ENCODE data around the gene ADGRG4. TPM values are rescaled to one million over a fixed set of nuclear protein-coding genes. Genes with fewer than 3 reads are reported as not detected.

ADGRG4 gene
- total RNA-seq, 2 donors from 2014 or later, result 0.23 TPM; not detected in 1

GRCh38 chrX:136421338-136421737, 120.6 kb downstream of the ADGRG4 start:
- Histone ChIP-seq H3K27ac (no peak overlapping the region), H3K9me3 (no peaks in the 10 kb centered on the region), H3K4me1 (replicated peaks) (no peaks in the 10 kb centered on the region), H3K27me3 (replicated peaks; ENCODE audit: insufficient read depth) (no peaks in the 10 kb centered on the region), H3K4me3 (no peak overlapping the region), H3K36me3 (no peaks in the 10 kb centered on the region)
- intact Hi-C loops (cut with DNase I), result no loop called here
- TF ChIP-seq POLR2AphosphoS5 (IDR thresholded peaks at IDR 0.05) (no peak), CTCF (IDR thresholded peaks at IDR 0.05) (no peak), POLR2A (IDR thresholded peaks at IDR 0.05) (no peak)
- no peak for DNase-seq (ENCODE audit: low spot score)
- 82% methylated on average over 10 of the region's 14 CpGs for WGBS

- H3K27ac ChIP-seq, result no peak overlapping the region
- WGBS, result 59% methylated on average over 2 of the region's 2 CpGs
- no peak for TF ChIP-seq POLR2A (IDR thresholded peaks at IDR 0.05)
- TF ChIP-seq CTCF (IDR thresholded peaks at IDR 0.05), result no peak
- no peak for TF ChIP-seq POLR2AphosphoS5 (IDR thresholded peaks at IDR 0.05)
- H3K27me3 ChIP-seq (replicated peaks; ENCODE audit: insufficient read depth), result no peaks in the 10 kb centered on the region
- no peak for DNase-seq (ENCODE audit: low spot score)
- H3K4me3 ChIP-seq, result no peak overlapping the region
- H3K9me3 ChIP-seq, result no peaks in the 10 kb centered on the region
- intact Hi-C loops (cut with DNase I), result no loop called here
- no peaks in the 10 kb centered on the region for H3K36me3 ChIP-seq
- H3K4me1 ChIP-seq (replicated peaks), result no peaks in the 10 kb centered on the region
Measured at GRCh38 chrX:136423724-136424123, 123.0 kb downstream of the ADGRG4 start.

- no peaks in the 10 kb centered on the region for H3K36me3 ChIP-seq
- no peaks in the 10 kb centered on the region for H3K9me3 ChIP-seq
- no peaks in the 10 kb centered on the region for H3K4me1 ChIP-seq (replicated peaks)
- H3K27me3 ChIP-seq (replicated peaks; ENCODE audit: insufficient read depth), result no peaks in the 10 kb centered on the region
- no peak overlapping the region for H3K27ac ChIP-seq
- DNase-seq (ENCODE audit: low spot score), result no peak
- no peak overlapping the region for H3K4me3 ChIP-seq
- WGBS, result 39% methylated on average over 2 of the region's 2 CpGs
- intact Hi-C loops (cut with DNase I), result no loop called here
- TF ChIP-seq POLR2A (IDR thresholded peaks at IDR 0.05), result no peak
- no peak for TF ChIP-seq POLR2AphosphoS5 (IDR thresholded peaks at IDR 0.05)
- no peak for TF ChIP-seq CTCF (IDR thresholded peaks at IDR 0.05)
Measured at GRCh38 chrX:136425996-136426395, 125.2 kb downstream of the ADGRG4 start.

GRCh38 chrX:136431625-136432024, 130.9 kb downstream of the ADGRG4 start:
- intact Hi-C loops (cut with DNase I), result no loop called here
- H3K4me3 ChIP-seq, result no peak overlapping the region
- H3K27ac ChIP-seq, result no peak overlapping the region
- H3K9me3 ChIP-seq, result no peaks in the 10 kb centered on the region
- no peaks in the 10 kb centered on the region for H3K36me3 ChIP-seq
- DNase-seq (ENCODE audit: low spot score), result no peak
- 33% methylated on average over 1 of the region's 1 CpG for WGBS
- TF ChIP-seq CTCF (IDR thresholded peaks at IDR 0.05), result no peak
- no peak for TF ChIP-seq POLR2A (IDR thresholded peaks at IDR 0.05)
- no peak for TF ChIP-seq POLR2AphosphoS5 (IDR thresholded peaks at IDR 0.05)
- no peaks in the 10 kb centered on the region for H3K27me3 ChIP-seq (replicated peaks; ENCODE audit: insufficient read depth)
- H3K4me1 ChIP-seq (replicated peaks), result no peaks in the 10 kb centered on the region

- WGBS, result 42% methylated on average over 2 of the region's 2 CpGs
- Histone ChIP-seq H3K27ac (no peak overlapping the region), H3K27me3 (replicated peaks; ENCODE audit: insufficient read depth) (no peaks in the 10 kb centered on the region), H3K4me1 (replicated peaks) (no peaks in the 10 kb centered on the region), H3K36me3 (no peaks in the 10 kb centered on the region), H3K4me3 (no peak overlapping the region), H3K9me3 (no peaks in the 10 kb centered on the region)
- no peak for DNase-seq (ENCODE audit: low spot score)
- intact Hi-C loops (cut with DNase I), result no loop called here
- TF ChIP-seq POLR2AphosphoS5 (IDR thresholded peaks at IDR 0.05), result no peak
- TF ChIP-seq POLR2A (IDR thresholded peaks at IDR 0.05), result no peak
- no peak for TF ChIP-seq CTCF (IDR thresholded peaks at IDR 0.05)
Measured at GRCh38 chrX:136437774-136438173, 137.0 kb downstream of the ADGRG4 start.

Measured in prostate gland (tissue), 2 donors.